Panc1 (cell line): ENCODE data around the gene GMDS. TPM values are rescaled to one million over a fixed set of nuclear protein-coding genes. Genes with fewer than 3 reads are reported as not detected.

Experiments used
- ATAC-seq: fragments of 200-7000 bp; cut with Tn5 transposase; 2 replicates; pipeline ENCODE4 v1.9.1; 2020; ENCODE audit warnings: mild to moderate bottlenecking, moderate library complexity
- BruUV-seq: library from RNA; stranded (reverse); fragments of 400-500 nt; replicated peaks from 2 replicates; lab custom pipeline; 2021; lab: Mats Ljungman, UMichigan
- CTCF ChIA-PET: fragments of 300-600 bp; sonication (Branson Sonifier 250); formaldehyde crosslinking; loops from one replicate; lab custom pipeline; 2022; ENCODE audit warnings: antibody characterized with exemption; lab: Charles Lee
- POLR2A ChIA-PET: fragments of 300-600 bp; sonication (Branson Sonifier 250); formaldehyde crosslinking; loops from one replicate; lab custom pipeline; 2022; ENCODE audit warnings: antibody characterized with exemption; lab: Charles Lee
- DNase-seq: peaks from one replicate; pipeline ENCODE4 v3.0.0-alpha.2; 2010; ENCODE audit warnings: low read depth, low spot score
- H3K27ac ChIP-seq: 2 replicates; pipeline ENCODE4 v1.5.1; 2011; ENCODE audit warnings: mild to moderate bottlenecking, low read length, inconsistent platforms
- H3K27me3 ChIP-seq: fragments of 200-500 bp; sonication (Bioruptor generic); 2 replicates; pipeline ENCODE4 v1.6.0; 2014; ENCODE audit warnings: low read length, inconsistent platforms; ENCODE audit not compliant: control insufficient read depth, insufficient read depth
- H3K36me3 ChIP-seq: fragments of 200-500 bp; sonication (Bioruptor generic); 2 replicates; pipeline ENCODE4 v1.5.1; 2014; ENCODE audit warnings: inconsistent platforms, mild to moderate bottlenecking, low read length, moderate library complexity; ENCODE audit not compliant: control insufficient read depth, insufficient read depth
- H3K4me1 ChIP-seq: 2 replicates; pipeline ENCODE4 v1.5.1; 2011; ENCODE audit warnings: inconsistent platforms, mild to moderate bottlenecking, low read length, moderate library complexity; ENCODE audit not compliant: control insufficient read depth, insufficient read depth
- H3K4me3 ChIP-seq, 2 experiments: 2 replicates each; pipeline ENCODE4 v1.5.1; 2011 to 2012; ENCODE audit warnings: low read depth in 2 of 2, low read length in 2 of 2, mild to moderate bottlenecking in 2 of 2, inconsistent platforms in 1 of 2, moderate library complexity in 1 of 2
- H3K9me3 ChIP-seq: fragments of 200-500 bp; sonication (Bioruptor generic); 2 replicates; pipeline ENCODE4 v1.5.1; 2014; ENCODE audit warnings: low read depth, mild to moderate bottlenecking, inconsistent platforms, low read length, moderate library complexity; ENCODE audit not compliant: control insufficient read depth, insufficient read depth
- CTCF ChIP-seq: fragments of 450-650 bp; IDR thresholded peaks from 2 replicates; pipeline ENCODE4 v1.5.1; 2017; ENCODE audit warnings: mild to moderate bottlenecking
- POLR2AphosphoS5 ChIP-seq: IDR thresholded peaks from 2 replicates; pipeline ENCODE4 v1.6.1; 2012; ENCODE audit warnings: mild to moderate bottlenecking, low read depth, low read length, moderate library complexity
- SIN3A ChIP-seq: IDR thresholded peaks from 2 replicates; pipeline ENCODE4 v1.6.1; 2012; ENCODE audit warnings: low read depth, mild to moderate bottlenecking, low read length, moderate library complexity, borderline replicate concordance; ENCODE audit not compliant: insufficient read depth
- TCF7L2 ChIP-seq: IDR thresholded peaks from 2 replicates; pipeline ENCODE4 v1.6.1; 2011; ENCODE audit warnings: mild to moderate bottlenecking, low read depth, low read length, inconsistent platforms
- in situ Hi-C: cut with HindIII; loops from 2 replicates; pipeline ENCODE4 v1.10.0; 2016; ENCODE audit warnings: low sequenced_read_pairs, low pct_unique_long_range_greater_than_20kb
- intact Hi-C: fragments of 100-400 bp; cut with micrococcal nuclease; formaldehyde crosslinking; loops from one replicate; pipeline ENCODE4 v1.10.0; 2022; ENCODE audit not compliant: unreplicated experiment
- total RNA-seq: library from RNA; stranded (reverse); gene quantifications from one replicate; pipeline ENCODE4 v1.2.1, GENCODE V29; 2021; ENCODE audit not compliant: unreplicated experiment
- TF ChIP-seq, protein P1 (sequence below), 2 experiments: IDR thresholded peaks; 2 replicates each; pipeline ENCODE4 v1.6.1; 2011 to 2012; ENCODE audit warnings: low read depth in 2 of 2, control low read depth in 1 of 2, low read length in 1 of 2, mild to moderate bottlenecking in 1 of 2, moderate library complexity in 1 of 2; ENCODE audit not compliant: insufficient read depth in 1 of 2

GMDS gene
- total RNA-seq, 1 experiment from 2014 or later, result 9.8 TPM

- ATAC-seq, result no peak
Observed at GRCh38 chr6:1780251-1780867, 465.0 kb downstream of the GMDS start.

GRCh38 chr6:1778686-1779235, 466.6 kb downstream of the GMDS start:
- no peak for ATAC-seq
- H3K27me3 ChIP-seq, result no peaks in the 10 kb centered on the region
- intact Hi-C loops, result no loop called here
- no peaks in the 10 kb centered on the region for H3K36me3 ChIP-seq
- POLR2A ChIA-PET, result no interaction called here
- BruUV-seq, result no TSS peak
- CTCF ChIA-PET, result no interaction called here
- no peak overlapping the region for H3K27ac ChIP-seq
- no peaks in the 10 kb centered on the region for H3K9me3 ChIP-seq
- no peak for DNase-seq
- in situ Hi-C loops, result no loop called here
- no peaks in the 10 kb centered on the region for H3K4me1 ChIP-seq
- H3K4me3 ChIP-seq, result no peak overlapping the region
- TF ChIP-seq, protein P1, sequence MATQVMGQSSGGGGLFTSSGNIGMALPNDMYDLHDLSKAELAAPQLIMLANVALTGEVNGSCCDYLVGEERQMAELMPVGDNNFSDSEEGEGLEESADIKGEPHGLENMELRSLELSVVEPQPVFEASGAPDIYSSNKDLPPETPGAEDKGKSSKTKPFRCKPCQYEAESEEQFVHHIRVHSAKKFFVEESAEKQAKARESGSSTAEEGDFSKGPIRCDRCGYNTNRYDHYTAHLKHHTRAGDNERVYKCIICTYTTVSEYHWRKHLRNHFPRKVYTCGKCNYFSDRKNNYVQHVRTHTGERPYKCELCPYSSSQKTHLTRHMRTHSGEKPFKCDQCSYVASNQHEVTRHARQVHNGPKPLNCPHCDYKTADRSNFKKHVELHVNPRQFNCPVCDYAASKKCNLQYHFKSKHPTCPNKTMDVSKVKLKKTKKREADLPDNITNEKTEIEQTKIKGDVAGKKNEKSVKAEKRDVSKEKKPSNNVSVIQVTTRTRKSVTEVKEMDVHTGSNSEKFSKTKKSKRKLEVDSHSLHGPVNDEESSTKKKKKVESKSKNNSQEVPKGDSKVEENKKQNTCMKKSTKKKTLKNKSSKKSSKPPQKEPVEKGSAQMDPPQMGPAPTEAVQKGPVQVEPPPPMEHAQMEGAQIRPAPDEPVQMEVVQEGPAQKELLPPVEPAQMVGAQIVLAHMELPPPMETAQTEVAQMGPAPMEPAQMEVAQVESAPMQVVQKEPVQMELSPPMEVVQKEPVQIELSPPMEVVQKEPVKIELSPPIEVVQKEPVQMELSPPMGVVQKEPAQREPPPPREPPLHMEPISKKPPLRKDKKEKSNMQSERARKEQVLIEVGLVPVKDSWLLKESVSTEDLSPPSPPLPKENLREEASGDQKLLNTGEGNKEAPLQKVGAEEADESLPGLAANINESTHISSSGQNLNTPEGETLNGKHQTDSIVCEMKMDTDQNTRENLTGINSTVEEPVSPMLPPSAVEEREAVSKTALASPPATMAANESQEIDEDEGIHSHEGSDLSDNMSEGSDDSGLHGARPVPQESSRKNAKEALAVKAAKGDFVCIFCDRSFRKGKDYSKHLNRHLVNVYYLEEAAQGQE (IDR thresholded peaks at IDR 0.05; ENCODE audit: insufficient read depth in 1 of 2, low read depth in 2 of 2, low read length in 1 of 2), result no peak
- TF ChIP-seq SIN3A, result no peak

More at GRCh38 chr6:1780251-1780867, 465.0 kb downstream of the GMDS start:
- CTCF ChIA-PET, result no interaction called here
- POLR2A ChIA-PET, result no interaction called here
- no peaks in the 10 kb centered on the region for H3K27me3 ChIP-seq
- no TSS peak for BruUV-seq
- TF ChIP-seq POLR2AphosphoS5 (no peak), TCF7L2 (no peak), CTCF (no peak), SIN3A (no peak)
- TF ChIP-seq, protein P1 (IDR thresholded peaks at IDR 0.05; ENCODE audit: insufficient read depth in 1 of 2, low read depth in 2 of 2, low read length in 1 of 2), result no peak
- no peaks in the 10 kb centered on the region for H3K36me3 ChIP-seq
- intact Hi-C loops (no loop called here), in situ Hi-C loops (no loop called here)
- H3K4me1 ChIP-seq, result no peaks in the 10 kb centered on the region
- H3K9me3 ChIP-seq, result no peaks in the 10 kb centered on the region
- DNase-seq, result no peak
- H3K4me3 ChIP-seq, result no peak overlapping the region
- no peak overlapping the region for H3K27ac ChIP-seq
